GM12873 (cell line): Measurements from ENCODE around the gene FAM167B.
A peak's percentile ranks its signal among the peaks of the same experiment; 100 is the strongest.

Source experiments
- TF ChIP-seq, protein P1 (sequence below): IDR thresholded peaks from 2 replicates; pipeline ENCODE4 v1.5.1; 2012; ENCODE audit warnings: low read depth, mild to moderate bottlenecking, moderate library complexity, low read length, control low read depth; ENCODE audit not compliant: insufficient read depth; ENCODE audit errors: missing control alignments

Gene FAM167B

DNA sequence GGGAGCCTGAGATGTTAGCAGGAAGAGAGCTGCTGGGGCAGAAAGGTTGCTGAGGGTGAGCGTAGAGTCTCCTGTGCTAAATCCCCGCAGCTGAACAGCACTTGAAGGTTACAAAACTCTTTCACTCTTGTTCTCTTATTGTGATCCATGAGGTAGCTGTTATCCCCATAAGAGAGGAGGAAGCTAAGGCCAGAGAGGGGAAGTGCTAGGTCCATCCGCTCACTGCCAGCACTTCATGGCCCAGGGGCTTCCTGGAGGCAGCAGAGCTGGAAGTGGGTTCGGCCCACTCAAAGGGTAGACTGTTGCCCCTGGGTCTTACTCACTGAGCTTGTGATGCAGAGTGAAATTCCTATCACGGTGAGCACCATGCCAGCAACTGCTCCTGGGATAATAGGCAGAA lies 30.5 kb upstream of the FAM167B start:
- TF ChIP-seq, protein P1, sequence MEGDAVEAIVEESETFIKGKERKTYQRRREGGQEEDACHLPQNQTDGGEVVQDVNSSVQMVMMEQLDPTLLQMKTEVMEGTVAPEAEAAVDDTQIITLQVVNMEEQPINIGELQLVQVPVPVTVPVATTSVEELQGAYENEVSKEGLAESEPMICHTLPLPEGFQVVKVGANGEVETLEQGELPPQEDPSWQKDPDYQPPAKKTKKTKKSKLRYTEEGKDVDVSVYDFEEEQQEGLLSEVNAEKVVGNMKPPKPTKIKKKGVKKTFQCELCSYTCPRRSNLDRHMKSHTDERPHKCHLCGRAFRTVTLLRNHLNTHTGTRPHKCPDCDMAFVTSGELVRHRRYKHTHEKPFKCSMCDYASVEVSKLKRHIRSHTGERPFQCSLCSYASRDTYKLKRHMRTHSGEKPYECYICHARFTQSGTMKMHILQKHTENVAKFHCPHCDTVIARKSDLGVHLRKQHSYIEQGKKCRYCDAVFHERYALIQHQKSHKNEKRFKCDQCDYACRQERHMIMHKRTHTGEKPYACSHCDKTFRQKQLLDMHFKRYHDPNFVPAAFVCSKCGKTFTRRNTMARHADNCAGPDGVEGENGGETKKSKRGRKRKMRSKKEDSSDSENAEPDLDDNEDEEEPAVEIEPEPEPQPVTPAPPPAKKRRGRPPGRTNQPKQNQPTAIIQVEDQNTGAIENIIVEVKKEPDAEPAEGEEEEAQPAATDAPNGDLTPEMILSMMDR = no peak

DNA sequence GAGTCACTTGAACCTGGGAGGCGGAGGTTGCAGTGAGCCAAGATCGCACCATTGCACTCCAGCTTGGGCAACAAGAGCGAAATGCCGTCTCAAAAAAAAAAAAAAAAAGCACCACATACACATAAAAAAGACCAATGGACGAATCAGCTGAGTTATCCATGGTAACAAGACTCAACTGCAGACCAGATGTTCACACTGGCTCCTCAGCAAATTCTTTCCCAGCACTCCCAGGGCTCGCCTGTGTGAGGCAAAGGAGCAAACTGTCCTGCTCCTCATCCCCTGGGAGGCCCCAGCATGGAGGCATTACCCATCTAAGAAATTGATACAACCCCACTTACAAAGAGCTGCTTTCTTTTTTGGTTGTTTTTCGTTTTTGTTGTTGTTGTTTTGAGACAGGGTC lies 28.0 kb upstream of the FAM167B start:
- TF ChIP-seq, protein P1 = no peak

DNA sequence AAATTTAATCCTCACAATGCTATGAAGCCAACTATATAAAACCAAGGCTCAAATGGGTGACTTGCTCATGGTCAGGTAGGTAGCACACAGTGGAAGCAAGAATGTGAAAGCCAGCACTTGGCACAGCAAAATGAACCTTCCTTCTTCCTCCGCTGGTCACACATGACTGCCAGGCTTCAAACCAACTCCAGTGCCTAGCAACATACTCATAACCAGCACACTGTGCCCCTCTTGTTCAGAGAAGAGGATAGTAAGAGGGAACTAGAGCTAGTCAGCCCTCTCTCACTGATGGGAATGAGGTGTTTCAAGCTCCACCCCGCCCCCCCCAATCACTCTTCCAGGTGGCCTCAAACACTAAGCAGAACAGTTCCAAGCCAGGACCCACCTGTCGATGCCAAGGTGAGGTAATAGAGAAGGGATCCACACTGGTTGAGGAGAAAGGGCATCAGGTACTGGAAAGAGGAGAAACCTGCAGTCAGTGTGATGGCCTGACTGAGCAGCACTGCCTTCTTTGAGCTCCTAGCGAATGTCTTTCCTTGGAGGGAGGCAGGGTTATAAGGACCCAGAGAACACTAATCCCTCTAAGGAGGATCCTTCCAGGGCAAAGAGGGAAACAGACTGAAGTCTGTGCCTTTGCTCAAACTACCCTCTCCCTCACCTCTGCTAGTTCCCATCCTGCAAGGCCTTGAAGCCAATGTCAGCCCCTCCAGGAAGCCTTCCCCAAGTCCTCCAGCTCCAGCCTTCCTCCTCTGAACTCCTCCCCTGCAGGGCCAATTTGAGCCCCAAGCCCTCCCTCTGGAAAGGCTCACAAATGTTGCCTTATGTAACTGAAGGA lies 26.1 kb upstream of the FAM167B start:
- TF ChIP-seq, protein P1 = no peak

DNA sequence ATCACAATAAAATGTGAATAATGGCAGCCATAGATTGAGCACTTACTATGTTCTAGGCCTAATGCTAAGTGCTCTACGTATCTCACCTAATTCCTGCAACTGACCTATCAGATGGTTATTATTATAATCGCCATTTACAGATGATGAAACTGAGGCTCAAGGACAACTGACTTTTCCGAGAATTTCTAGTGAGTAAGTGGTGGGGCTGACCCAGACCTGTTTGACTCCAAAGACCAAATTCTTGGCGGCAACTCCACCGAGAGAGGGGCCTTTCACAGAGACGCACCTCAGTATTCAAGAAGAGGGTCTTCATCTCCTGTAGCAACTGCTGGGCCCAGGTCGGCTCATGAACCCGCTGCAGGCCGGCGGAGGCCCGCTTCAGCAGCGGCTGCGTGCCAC lies 25.4 kb upstream of the FAM167B start:
- TF ChIP-seq, protein P1 = no peak

DNA sequence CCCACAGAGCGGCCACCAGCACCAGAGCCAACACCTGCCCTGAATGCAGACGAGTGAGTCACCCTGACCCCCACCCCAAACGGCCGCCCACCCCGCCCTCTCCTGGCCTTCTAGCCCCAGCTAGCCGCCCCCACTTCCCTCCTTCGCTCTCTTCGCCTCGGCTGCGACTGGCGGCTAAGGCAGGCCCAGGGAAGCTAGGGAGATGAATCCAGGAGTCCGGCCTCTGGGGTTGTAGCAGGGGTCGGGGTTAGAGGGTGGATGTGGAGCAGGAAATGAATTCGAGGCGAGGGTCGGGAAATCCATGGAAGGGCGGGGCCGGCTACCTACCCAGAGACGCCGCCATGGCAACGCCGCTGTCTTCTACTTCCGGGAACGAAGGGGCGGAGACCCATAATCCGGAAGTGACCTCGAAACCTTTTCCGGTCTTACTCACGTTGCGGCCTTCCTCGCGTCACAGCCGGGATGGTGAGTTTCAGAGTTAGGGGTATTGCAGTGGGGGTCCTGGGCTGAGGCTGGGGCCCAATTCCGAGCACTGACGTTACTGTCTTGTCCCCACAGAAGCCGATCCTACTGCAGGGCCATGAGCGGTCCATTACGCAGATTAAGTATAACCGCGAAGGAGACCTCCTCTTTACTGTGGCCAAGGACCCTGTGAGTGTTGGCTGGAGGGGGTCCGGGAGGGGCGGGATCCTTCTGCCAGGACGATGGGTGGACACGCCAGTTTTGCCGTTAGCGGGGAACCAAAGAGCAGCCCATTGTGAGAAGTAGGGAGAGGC lies 24.9 kb upstream of the FAM167B start, which contains the start of the genes EIF3I and TMEM234:
Gene EIF3I, plus strand, starts transcription at position 428 of the 776 bp plus-strand sequence. Its CDS starts 35 bp downstream, at position 463.
Gene TMEM234, minus strand, starts transcription at position 374 of the 776 bp plus-strand sequence. Its CDS starts 31 bp downstream, at position 343.
- TF ChIP-seq, protein P1 = no peak

DNA sequence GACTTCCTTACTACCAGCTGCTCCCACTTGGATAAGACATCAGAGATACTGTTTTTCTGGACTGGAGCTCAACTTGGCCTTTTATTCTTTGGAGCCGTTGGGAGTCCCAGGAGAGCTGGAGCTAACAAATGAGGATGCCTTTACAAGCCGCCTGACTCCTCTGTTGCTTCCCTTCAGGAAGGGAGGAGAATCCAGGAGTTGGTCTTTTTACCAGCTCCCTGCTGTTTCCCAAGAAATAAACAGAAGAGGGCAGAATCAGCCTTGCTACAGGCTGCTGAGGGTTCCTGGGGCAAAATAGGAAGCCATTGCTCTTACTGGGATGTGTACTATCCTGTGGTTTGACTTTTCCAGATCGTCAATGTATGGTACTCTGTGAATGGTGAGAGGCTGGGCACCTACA lies 23.3 kb upstream of the FAM167B start:
- TF ChIP-seq, protein P1 = peak; percentile 3

DNA sequence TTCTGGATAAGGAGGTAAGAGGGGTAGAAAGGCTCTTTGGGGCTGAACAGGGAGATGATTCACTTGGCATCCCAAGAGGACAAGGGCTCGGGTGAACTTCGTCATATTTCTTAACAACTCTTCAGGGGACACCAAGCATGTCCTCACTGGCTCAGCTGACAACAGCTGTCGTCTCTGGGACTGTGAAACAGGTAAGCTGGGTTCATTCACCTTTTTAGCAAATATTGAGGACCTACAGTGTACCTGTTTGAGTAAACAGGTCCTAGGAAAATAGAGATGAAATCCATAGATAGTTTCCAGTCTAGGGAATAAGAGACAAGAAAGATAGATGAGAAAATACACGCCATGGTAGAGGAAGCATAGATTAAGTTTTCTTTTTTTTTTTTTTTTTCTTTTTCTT lies 22.7 kb upstream of the FAM167B start:
- TF ChIP-seq, protein P1 = no peak
